Natural killer cell (primary cell): Measurements from ENCODE around the gene TXNRD1. TPM values are rescaled to one million over a fixed set of nuclear protein-coding genes. Genes with fewer than 3 reads are reported as not detected.

Experiments used
- ATAC-seq, 3 donors: fragments of 150-1000 bp in 2 of 3; fragments of 200-7000 bp in 1 of 3; cut with Tn5 transposase; 1 replicate in 1 of 3; 2 replicates in 2 of 3; pipeline ENCODE4 v1.10.0; 2021; ENCODE audit warnings: mild to moderate bottlenecking in 2 of 3, moderate library complexity in 2 of 3
- DNase-seq, 2 donors: peaks; one replicate each; pipeline versions ENCODE4 v3.0.0 to v3.0.0-alpha.2; 2013 to 2021; ENCODE audit warnings: mixed read lengths in 1 of 2
- H3K27ac ChIP-seq: one replicate; pipeline ENCODE4 v1.5.1; 2013; ENCODE audit warnings: mild to moderate bottlenecking, low read length
- H3K27me3 ChIP-seq: one replicate; pipeline ENCODE4 v1.6.1; 2013; ENCODE audit warnings: low read length; ENCODE audit not compliant: control insufficient read depth, insufficient read depth
- H3K36me3 ChIP-seq: one replicate; pipeline ENCODE4 v1.6.1; 2013; ENCODE audit warnings: low read length; ENCODE audit not compliant: control insufficient read depth, insufficient read depth
- H3K4me1 ChIP-seq: one replicate; pipeline ENCODE4 v1.6.1; 2013; ENCODE audit warnings: low read length; ENCODE audit not compliant: control insufficient read depth, insufficient read depth
- H3K4me3 ChIP-seq: one replicate; pipeline ENCODE4 v1.5.1; 2013; ENCODE audit warnings: low read length
- H3K9me3 ChIP-seq: one replicate; pipeline ENCODE4 v1.6.1; 2013; ENCODE audit warnings: low read length; ENCODE audit not compliant: control insufficient read depth, insufficient read depth
- H3K27ac Mint-ChIP-seq, 2 donors: one replicate each; pipeline ENCODE4 v1.8.0; 2022; ENCODE audit warnings: mild to moderate bottlenecking in 2 of 2, mixed read lengths in 2 of 2, moderate library complexity in 1 of 2
- H3K27me3 Mint-ChIP-seq, 2 donors: one replicate each; pipeline ENCODE4 v1.8.0; 2022; ENCODE audit warnings: low read depth in 2 of 2, mixed read lengths in 2 of 2
- H3K36me3 Mint-ChIP-seq: one replicate; pipeline ENCODE4 v1.8.0; 2022; ENCODE audit warnings: mixed read lengths
- H3K4me1 Mint-ChIP-seq, 2 donors: one replicate each; pipeline ENCODE4 v1.8.0; 2022; ENCODE audit warnings: mixed read lengths in 2 of 2
- H3K4me3 Mint-ChIP-seq: one replicate; pipeline ENCODE4 v1.8.0; 2022; ENCODE audit warnings: mild to moderate bottlenecking, moderate library complexity, mixed read lengths
- H3K9me3 Mint-ChIP-seq, 2 donors: one replicate each; pipeline ENCODE4 v1.8.0; 2022; ENCODE audit warnings: mixed read lengths in 2 of 2
- WGBS: methylation state at CpG from one replicate; pipeline ENCODE4 v1.1.7; 2013; ENCODE audit warnings: missing lambda C conversion rate; ENCODE audit not compliant: insufficient coverage; 5-methylcytosine and 5-hydroxymethylcytosine counted together
- intact Hi-C: fragments of 100-400 bp; cut with micrococcal nuclease; formaldehyde crosslinking; loops from one replicate; pipeline ENCODE4 v1.14.2; 2022
- total RNA-seq, 4 donors: library from RNA; stranded (reverse); fragments of 120-200 nt in 1 of 4; gene quantifications; one replicate each; pipeline versions ENCODE4 v1.2.3 to v1.2.4, GENCODE V29; 2013 to 2022
- TF ChIP-seq, protein P1 (sequence below): fragments of 200-600 bp; IDR thresholded peaks from one replicate; pipeline ENCODE4 v1.8.0; 2022; ENCODE audit warnings: antibody characterized with exemption

TXNRD1 gene
- total RNA-seq, 3 donors from 2014 or later (not counting 1 experiment from before 2014, with no cell fraction given), result 46.9 to 59.7 (median 47.3) TPM

- no peaks in the 10 kb centered on the region for H3K36me3 Mint-ChIP-seq
- 62% methylated on average over 2 of the region's 4 CpGs for WGBS
- Histone ChIP-seq H3K9me3 (no peaks in the 10 kb centered on the region), H3K27ac (no peak overlapping the region), H3K4me3 (no peak overlapping the region), H3K36me3 (no peaks in the 10 kb centered on the region), H3K27me3 (no peaks in the 10 kb centered on the region), H3K4me1 (no peaks in the 10 kb centered on the region)
- no peak for DNase-seq
- H3K27ac Mint-ChIP-seq, result no peak overlapping the region
- H3K27me3 Mint-ChIP-seq, result peaks cover 0 to 11% of the 10 kb centered on the region in 2 donors
- H3K9me3 Mint-ChIP-seq, result no peaks in the 10 kb centered on the region
- intact Hi-C loops, result no loop called here
- peaks cover 7 to 9% of the 10 kb centered on the region in 2 donors for H3K4me1 Mint-ChIP-seq
- TF ChIP-seq, protein P1, sequence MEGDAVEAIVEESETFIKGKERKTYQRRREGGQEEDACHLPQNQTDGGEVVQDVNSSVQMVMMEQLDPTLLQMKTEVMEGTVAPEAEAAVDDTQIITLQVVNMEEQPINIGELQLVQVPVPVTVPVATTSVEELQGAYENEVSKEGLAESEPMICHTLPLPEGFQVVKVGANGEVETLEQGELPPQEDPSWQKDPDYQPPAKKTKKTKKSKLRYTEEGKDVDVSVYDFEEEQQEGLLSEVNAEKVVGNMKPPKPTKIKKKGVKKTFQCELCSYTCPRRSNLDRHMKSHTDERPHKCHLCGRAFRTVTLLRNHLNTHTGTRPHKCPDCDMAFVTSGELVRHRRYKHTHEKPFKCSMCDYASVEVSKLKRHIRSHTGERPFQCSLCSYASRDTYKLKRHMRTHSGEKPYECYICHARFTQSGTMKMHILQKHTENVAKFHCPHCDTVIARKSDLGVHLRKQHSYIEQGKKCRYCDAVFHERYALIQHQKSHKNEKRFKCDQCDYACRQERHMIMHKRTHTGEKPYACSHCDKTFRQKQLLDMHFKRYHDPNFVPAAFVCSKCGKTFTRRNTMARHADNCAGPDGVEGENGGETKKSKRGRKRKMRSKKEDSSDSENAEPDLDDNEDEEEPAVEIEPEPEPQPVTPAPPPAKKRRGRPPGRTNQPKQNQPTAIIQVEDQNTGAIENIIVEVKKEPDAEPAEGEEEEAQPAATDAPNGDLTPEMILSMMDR, result no peak
- no peak overlapping the region for H3K4me3 Mint-ChIP-seq
- ATAC-seq, result no peak
Observed at GRCh38 chr12:104280717-104281458, 65.3 kb downstream of the TXNRD1 start.

DNA sequence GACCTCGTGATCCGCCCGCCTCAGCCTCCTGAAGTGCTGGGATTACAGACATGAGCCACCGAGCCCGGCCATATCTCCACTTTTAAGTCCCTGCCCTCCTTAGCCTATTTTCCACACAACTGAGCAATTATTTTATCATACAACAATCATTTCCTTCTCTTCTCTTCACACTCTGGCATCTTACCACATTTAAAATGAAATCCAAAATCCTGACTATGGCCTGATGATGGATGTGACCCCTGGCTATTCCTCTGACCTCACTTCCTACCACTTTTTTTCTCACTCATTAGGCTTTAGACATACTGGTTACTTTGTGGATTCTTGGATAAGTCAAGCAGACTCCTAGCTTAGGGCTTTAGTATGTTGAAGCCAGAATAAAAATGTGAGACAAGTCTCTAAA lies 66.1 kb downstream of the TXNRD1 start:
- ATAC-seq (no peak), DNase-seq (no peak)
- Mint-ChIP-seq H3K4me3 (no peak overlapping the region), H3K27me3 (peaks cover 0 to 11% of the 10 kb centered on the region in 2 donors), H3K9me3 (no peaks in the 10 kb centered on the region), H3K4me1 (peaks cover 3 to 10% of the 10 kb centered on the region in 2 donors), H3K36me3 (no peaks in the 10 kb centered on the region), H3K27ac (no peak overlapping the region)
- no peaks in the 10 kb centered on the region for H3K27me3 ChIP-seq
- no peaks in the 10 kb centered on the region for H3K9me3 ChIP-seq
- TF ChIP-seq, protein P1, result no peak
- peaks cover 7% of the 10 kb centered on the region for H3K4me1 ChIP-seq
- H3K4me3 ChIP-seq, result no peak overlapping the region
- intact Hi-C loops, result no loop called here
- no peaks in the 10 kb centered on the region for H3K36me3 ChIP-seq
- H3K27ac ChIP-seq, result no peak overlapping the region
- WGBS, result 94% methylated on average over 5 of the region's 5 CpGs

GRCh38 chr12:104282109-104282508 lies 66.5 kb downstream of the TXNRD1 start:
- Histone ChIP-seq H3K27me3 (no peaks in the 10 kb centered on the region), H3K36me3 (no peaks in the 10 kb centered on the region), H3K4me1 (peaks cover 8% of the 10 kb centered on the region), H3K27ac (no peak overlapping the region), H3K4me3 (no peak overlapping the region), H3K9me3 (no peaks in the 10 kb centered on the region)
- H3K27ac Mint-ChIP-seq, result no peak overlapping the region
- H3K27me3 Mint-ChIP-seq, result peaks cover 0 to 11% of the 10 kb centered on the region in 2 donors
- peaks cover 8 to 15% of the 10 kb centered on the region in 2 donors for H3K4me1 Mint-ChIP-seq
- TF ChIP-seq, protein P1, result no peak
- H3K36me3 Mint-ChIP-seq, result no peaks in the 10 kb centered on the region
- no peaks in the 10 kb centered on the region for H3K9me3 Mint-ChIP-seq
- H3K4me3 Mint-ChIP-seq, result no peak overlapping the region
- no peak for ATAC-seq
- no peak for DNase-seq
- intact Hi-C loops, result no loop called here
